Activated CD8-positive, alpha-beta memory T cell treated with anti-CD3 and anti-CD28 coated beads, Interleukin-2, amount 50 U/mL, for 1 hour (primary cell): ENCODE data around the gene CD58.

Experiments
- DNase-seq: peaks from one replicate; pipeline ENCODE4 v3.0.0-alpha.2; 2020; ENCODE audit errors: extremely low read depth

Gene CD58

GRCh38 chr1:116472431-116472961 is 98.3 kb downstream of the CD58 start:
- no peak for DNase-seq

- no peak for DNase-seq
Observed at GRCh38 chr1:116471241-116471640, 99.6 kb downstream of the CD58 start.

- no peak for DNase-seq
Observed at GRCh38 chr1:116470671-116471070, 100.2 kb downstream of the CD58 start.

DNA sequence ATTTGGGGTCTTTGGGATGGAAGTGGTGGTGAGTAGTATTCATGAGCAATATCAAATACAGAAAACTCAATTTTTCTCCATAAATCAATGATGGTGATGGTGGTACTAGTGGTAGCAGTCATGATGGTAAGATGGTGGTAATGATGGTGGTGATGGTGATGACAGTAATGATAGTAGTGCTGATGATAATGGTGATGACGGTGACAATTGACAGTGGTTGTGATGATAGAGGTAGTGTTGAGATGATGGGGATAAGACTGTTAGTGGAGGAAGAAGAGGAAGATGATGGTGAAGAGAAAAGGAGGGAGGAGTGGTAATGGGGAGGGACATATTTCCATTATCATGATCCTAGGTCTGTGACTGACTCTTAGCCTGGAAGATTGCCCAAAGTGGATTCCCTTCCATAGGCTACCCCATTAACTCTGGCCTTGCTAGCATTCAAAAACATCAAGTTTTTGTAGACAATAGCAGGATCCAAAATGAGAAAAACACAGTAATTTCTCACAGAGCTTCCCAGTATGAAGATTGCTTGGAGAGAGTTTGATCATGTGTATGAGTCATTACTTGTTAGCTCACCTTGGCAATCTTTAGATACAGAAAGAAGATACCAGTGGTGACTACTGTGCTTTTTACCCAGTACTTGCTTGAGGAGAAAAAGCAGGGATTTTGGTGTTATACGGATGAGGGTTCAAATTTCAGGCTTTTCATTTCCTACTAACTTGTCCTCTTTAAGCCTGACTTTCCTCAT is 103.8 kb downstream of the CD58 start:
- DNase-seq: no peak

DNA sequence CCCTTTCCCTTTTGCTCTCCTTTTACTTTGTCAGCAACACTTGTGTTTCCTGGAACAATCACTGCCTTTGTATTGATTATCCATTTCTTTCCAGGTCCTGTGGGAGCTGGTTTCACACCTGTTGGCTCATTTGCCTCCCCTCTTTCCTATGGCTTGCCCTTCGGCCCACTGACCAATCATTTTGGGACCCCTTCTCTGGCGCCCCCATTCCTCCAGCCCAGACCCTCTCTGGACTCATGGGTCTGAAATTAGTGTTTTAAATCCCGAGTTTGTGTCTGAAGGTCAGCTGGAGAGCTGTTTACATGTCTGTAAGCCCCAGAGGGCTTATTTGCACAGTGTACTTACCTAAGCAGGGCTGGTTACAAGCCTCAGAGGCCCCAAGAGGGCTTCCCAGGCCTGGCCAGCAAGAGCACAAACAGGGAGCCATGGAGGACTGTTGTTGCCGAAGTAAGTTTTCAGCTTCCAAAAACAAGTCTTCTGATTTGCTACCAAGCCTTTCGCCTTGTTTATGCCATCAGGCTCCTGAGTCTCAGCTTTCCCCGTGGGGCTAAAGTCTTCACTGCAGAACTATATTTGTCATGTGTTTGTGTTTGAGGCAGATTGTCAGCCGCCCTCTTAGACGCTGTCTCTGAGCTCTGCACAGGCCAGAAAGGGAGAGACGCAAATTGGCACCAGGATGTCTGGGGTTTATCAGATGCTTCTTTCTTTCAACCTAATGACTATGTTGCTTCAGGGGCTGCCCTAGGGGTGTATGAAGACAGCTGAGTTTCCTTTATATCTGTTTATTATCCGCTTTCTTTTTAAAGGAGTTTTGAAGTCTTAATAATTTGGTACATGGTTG is 104.8 kb downstream of the CD58 start:
- no peak for DNase-seq

DNA sequence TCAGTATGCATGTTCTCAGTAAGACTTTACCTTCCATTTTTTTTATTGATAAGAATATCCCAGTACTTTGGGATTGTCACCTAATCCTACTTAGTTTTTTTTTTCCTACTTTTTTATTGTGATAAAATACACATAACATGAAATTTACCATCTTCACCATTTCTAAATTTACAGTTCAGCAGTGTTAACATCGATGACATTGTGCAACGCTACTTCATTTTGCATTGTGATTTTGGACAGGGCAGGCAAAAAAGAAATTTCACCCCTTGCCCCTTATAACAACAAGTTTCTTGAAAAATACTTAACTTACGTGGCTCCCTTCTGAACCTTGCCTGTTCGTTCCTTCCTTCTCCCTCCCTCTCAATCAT is 105.4 kb downstream of the CD58 start:
- DNase-seq: no peak
